ENCODE data around the gene LAMA5.

LAMA5 gene

DNA sequence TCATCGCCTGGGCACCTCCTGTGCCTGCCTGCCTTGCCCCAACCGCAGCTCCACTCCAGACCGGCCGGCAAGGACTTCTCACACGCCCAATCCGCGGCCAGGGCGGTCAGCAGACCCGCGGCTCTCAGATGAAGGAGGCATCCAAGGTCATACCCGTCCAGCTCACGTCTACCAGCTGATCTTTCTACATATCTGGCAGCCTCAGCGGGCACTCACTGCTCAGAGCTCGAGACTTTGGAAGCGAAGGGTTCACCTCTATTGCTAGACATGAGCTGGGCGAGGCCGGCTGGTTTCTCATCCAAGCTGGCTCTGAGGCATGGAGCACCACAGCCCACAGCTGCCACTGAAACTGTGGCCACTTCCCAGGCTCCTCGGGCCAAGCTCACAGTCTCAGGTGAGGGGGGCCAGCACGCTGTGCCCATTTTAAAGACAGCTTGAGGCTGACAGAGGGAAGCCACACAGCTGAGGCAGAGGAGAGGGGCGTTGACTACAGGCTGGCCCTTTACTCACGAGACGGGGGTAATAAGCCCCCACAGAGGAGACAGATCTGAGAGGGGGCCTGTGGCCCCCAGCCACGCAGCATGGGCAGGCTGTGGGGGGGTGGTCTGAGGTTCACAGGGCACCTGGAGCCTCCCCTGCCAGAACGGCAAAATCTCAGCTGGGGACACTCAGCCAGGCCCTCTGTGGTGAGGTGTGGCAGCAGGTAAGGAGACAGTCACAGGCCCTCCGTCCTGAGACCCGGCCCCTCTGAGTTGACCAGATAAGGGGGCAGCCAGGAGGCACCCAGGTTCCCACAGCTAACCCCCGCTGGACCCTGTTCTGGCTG, 2.0 kb downstream of the LAMA5 start:
- in situ Hi-C loops (cut with MboI; ENCODE audit: low pct_unique_long_range_greater_than_20kb, low sequenced_read_pairs), result no loop called here
- DNase-seq, result no peak

DNA sequence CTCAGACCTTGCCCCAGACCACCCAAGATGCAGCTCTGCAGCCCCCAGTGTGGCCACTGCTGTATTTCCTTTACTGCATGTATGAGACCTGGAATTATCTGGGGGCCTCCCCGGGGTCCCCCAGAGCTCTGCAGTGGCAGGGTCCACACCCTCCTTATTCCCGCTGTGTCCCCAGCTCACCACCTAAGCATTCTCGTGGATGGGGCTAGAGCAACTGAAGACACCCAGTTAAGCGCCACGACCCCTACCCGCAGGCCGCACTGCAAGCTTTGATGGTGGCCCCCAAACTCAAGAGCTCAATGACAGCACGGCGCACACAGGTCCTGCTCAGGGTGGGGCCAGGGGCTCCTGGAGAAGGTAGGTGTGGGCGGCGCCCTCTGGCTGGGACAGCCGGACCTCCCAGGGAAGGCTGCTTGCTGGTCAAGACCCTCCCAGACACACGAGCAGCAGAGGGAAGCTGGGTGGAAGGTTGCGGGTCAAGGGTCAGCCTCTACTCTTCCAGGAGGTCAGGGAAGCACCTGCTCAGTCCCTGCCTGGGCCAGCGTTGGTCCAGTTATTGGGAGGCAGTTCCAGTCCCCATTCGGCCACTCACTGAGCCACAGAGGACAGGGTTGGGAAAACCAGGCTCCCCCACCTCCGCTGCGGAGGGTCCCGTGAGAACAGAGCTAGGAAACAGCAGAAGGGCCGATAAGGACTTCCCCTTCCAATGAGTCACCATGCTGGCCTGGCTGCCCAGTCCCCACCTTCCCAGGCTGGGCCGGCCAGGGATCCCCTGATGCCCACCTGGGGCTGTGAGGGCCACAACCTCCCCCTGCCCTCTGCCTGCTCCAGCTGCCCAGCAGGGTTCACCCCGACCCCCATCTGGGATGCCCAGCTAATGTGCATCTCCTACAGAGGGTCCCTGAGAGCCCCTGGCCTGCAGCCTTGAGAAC, 2.9 kb downstream of the LAMA5 start:
- in situ Hi-C loops (cut with MboI; ENCODE audit: low pct_unique_long_range_greater_than_20kb, low sequenced_read_pairs), result no loop called here

DNA sequence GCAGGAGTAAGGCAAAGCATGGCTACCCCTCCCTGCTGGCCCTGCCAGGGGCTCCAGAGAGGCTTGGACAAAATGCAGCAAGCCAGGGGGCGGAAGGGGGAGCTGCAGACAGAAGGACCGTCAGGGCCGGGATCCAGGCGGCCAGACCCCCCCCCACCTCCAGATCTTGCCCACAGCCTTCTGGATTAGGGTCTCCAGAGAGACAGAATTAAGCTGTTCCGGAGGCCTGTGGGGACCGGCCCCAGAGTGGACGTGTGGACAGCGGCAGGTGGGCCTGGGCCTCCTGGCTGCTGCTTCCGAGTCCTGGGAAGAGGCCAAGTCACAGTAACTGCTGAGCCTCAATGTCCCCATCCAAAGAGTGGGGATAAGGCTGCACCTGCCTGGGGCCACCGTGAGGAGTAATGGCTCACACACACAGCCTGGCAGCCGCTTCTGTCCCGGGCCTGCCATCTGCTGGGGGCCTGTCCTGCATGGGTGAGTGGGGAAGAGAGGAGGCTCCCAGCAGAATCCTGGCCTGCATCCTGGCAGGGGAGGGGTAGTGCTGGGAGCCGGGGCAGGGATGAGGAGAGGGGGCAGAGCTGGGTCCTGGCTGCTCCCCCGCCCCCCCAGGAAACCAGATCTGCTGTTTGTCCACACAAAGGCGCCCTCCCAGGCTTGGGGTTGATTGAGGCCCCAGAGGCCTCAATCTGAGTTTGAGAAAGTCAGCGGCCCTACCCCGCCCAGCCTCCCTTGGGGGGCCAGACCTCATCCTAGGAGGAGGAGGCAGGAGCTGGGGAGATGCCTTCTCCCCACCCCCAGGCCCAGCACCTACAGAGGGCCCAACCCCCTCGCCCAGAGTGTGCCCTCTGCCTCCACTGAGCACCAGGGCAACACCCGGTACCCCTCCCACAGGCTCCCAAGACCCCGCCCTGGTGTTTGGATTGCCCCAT, 3.9 kb downstream of the LAMA5 start:
- no peak for DNase-seq
- in situ Hi-C loops (cut with MboI; ENCODE audit: low pct_unique_long_range_greater_than_20kb, low sequenced_read_pairs), result no loop called here

More for the DNA sequence above, 2.9 kb downstream of the LAMA5 start:
- DNase-seq, result no peak

DNA sequence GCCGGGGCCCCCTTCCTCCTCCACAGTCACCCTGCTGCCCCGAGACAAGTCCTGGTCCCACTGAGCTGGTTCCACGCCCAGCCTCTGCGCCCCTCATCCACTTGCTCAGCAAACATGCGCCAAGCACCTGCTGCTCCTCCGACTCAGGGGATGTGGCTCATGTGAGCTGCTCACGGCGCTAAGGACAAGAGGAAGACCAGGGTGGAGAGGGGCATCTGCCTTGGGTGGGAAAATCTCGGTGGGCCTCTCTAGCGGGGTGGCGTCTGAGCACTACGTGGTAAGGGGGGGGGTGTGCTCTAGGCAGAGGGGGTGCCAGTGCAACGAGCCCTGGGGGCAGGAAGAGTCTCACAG, 4.5 kb downstream of the LAMA5 start:
- no peak for DNase-seq
- in situ Hi-C loops (cut with MboI; ENCODE audit: low pct_unique_long_range_greater_than_20kb, low sequenced_read_pairs), result no loop called here

DNA sequence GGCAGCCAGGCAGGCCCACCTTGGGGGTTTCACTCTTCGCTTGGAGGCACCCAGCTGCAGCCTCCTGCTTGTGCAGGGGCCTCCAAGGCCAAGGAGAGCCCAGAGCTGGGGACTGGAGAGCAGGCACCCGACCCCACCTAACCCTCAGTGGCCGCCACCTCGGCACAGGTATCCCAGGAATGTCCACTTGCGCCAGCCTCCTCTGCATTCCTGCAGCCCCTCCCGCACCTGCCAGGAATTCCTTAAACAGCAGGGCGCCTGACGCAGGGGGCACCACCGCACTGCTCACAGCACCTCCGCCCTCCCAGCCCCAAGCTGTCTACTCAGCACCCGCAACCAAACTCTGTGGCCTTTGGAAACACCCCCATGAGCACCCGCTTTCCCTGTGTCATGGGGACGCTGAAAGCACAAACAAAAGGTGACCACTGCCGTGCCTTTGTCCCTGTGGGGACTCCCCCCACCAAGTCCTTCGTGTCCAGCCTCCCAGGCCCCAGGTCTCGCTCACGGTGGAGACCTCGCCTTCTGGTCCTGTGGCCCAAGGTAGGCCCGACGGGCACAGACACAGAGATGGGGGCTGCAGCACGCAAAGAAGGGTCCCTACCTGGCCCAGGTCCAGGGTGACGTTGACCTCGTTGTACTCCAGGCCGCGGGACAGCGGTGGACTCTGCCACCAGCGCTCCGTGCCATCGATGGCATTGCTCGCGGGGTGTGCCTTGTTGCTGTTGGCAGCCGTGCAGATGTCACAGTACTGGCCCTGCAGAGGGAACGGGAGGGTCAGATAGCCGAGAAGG, 5.1 kb downstream of the LAMA5 start:
- in situ Hi-C loops (cut with MboI; ENCODE audit: low pct_unique_long_range_greater_than_20kb, low sequenced_read_pairs), result no loop called here
- no peak for DNase-seq

DNA sequence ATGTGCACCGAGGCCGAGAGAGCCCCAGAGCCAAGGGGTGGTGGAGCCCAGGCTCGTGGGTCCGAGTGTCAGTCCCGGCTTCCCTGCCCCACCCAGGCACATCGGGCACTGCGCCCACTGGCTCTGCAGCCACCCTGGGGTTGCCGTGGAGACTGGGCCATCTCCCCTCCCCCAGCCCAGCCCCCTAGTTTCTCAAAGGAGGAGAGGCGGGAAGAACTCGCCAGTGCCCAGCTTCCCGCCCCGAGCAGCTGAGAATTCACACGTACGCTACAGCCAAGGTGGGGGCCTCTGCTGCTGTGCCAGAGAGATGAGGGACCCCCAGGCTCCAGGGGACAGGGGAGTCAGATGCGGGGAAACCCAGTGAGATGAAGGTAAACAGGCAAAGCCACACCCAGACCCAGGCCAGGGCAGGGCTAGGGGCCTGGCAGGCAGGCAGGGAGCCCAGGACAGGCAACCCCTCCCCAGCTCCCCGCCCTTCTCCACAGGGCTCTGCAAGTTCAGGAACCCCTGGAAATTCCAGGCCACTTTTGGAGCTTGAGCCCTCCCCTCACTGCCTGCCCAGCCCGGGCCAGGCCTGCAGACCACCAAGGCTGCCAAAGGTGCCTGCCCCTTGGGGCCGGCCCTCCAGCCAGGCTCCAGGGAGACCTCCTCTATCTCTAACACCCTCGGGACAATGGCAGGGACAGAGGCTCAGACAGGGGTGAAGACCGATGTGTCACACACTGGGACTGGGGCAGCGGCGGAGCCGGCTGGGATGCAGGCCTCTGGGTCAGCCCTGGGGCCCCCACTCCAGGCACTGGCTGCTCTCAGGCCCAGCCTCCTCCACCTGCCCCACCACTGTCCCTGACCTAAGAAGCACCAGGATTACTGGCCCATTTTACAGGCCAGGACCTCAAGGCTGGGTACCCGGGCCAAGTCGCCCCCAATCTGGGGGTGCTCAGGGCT, 6.0 kb downstream of the LAMA5 start:
- in situ Hi-C loops (cut with MboI; ENCODE audit: low pct_unique_long_range_greater_than_20kb, low sequenced_read_pairs), result no loop called here
- no peak for DNase-seq

DNA sequence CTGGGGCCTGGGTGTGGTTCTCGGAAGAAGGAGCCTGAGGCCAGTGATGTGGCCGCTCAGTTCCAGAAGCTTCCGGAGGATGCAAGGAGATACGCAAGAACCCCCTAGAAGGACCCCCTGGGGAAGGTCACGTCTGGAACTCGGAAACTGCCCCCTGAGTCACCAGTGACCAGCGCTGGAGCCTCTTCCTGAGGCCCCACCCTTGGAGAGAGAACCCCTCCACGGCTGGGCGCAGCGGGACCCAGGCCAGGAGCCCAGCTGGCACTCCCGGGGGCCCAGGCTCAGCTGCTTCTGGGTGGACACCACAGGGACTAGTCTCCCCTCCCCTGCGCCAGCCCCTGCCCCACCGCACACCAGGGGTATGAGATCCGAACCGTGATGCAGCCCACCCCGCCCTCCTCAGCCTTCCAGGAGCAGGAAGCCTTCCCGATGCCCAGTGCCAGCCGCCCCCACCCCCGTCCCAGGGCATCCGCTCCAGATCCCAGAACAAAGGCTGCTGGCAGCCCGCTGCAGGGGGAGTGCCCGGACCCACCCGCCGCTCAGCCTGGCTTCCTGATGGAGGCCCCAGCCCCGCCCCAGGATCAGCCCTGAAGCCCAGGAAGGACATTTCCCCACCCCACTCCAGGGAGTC, 7.5 kb downstream of the LAMA5 start:
- DNase-seq, result no peak
- in situ Hi-C loops (cut with MboI; ENCODE audit: low pct_unique_long_range_greater_than_20kb, low sequenced_read_pairs), result no loop called here

DNA sequence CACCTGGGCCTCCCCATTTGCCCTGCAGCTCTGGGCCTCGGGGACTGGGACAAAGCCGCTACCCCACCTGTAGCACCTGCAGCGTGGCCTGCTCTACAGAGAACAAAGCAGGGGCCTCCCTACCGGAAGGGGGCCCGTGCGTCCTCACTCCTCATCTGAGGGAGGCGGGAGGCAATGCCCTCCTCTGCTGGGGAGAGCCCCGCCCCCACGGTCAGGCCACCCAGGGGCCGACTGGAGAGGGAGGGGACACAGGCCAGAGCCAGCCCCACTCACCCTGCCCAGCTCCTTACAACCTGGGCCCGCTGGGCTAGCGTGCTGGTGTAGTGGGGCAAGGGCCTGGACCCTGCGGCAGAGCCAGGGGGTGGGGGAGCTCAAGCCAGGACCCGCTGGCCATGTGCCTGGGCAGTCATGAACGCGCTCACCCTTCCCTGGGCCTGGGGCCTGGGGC, 8.0 kb downstream of the LAMA5 start:
- in situ Hi-C loops (cut with MboI; ENCODE audit: low pct_unique_long_range_greater_than_20kb, low sequenced_read_pairs), result no loop called here
- DNase-seq, result no peak

DNA sequence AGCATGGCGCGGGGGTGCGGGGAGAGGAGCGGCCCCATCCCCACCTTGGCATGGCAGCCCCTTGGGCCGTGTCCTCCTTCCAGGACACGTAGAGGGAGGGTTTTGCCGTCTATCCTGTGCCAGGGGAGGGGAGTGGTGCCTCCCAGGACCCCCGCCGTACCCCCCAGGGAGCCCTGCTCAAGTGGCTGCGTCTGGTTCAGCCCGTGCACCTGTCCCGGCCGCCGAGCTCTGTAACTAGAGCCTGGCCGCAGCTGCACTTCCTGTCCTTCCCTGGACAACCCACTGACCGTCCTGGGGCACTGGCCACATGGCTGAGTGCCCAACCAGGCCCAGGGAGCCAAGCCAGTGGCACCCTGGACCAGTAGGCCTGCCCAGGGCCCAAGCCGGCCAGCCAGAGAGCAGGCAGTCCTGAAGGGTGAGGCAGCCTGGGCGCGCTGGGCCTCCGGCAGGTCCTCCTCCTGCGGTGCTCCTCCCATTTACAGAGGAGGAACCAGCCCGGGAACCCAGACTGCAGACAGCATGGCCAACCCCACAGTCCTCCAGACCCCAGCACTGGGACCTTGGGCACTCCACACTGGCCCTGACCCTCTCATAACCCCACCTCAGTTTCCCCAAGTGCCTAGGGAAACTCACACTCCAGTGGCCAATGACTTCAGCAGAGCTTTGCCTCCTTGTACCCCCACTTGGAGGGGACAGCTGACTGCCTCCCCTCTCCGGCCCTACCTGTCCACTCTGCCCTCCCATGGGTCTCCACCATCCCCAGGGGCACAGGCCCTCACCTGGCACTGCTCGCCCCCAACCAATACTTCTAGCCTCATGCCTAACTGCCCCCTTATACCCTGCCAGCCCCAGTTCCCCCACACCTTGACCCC, 8.7 kb downstream of the LAMA5 start:
- DNase-seq, result no peak
- in situ Hi-C loops (cut with MboI; ENCODE audit: low pct_unique_long_range_greater_than_20kb, low sequenced_read_pairs), result no loop called here

DNA sequence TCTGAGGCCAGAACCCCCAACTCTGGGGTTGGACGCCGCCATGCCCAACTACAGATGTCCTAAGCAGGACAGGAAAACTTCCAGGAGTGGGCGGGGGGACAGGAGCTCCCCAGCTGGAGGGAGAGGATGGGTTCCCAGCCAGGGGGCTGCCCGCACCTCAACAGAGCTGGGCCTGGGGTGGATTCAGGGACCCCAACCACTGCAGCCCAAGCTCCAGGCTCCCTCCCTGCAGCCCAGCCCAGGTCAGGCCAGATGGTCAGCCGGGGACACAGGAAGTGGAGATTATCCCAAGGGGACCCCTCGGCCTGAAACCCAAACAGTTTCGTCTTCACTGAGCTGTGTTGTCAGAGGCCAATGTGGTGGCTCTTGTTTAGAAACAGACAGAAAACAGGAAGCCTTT, 9.4 kb downstream of the LAMA5 start:
- no peak for DNase-seq
- in situ Hi-C loops (cut with MboI; ENCODE audit: low pct_unique_long_range_greater_than_20kb, low sequenced_read_pairs), result no loop called here

DNA sequence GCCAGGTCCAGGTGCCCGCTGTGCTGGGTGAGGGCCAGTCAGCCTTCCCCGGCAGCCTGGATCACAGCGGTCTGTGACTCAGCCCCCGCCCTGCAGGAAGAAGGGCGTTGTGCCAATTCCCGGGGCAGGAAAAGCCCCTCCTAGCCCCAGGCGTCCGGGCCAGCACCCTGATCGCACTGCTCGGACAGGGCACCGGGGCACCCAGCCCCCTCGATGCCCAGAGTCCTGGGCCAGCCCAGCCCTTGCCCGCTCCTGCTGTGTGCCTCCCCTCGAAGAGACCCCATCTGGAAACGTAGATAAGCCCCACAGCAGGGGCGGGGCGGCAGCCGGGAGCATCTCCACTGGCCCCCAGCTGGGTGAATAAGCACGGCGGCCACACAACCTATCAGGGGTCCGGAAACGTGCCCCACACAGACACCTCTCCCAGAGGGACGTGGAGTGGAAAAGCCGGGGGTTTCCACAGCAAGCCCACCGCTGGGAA, 9.9 kb downstream of the LAMA5 start:
- DNase-seq, result no peak
- in situ Hi-C loops (cut with MboI; ENCODE audit: low pct_unique_long_range_greater_than_20kb, low sequenced_read_pairs), result no loop called here

DNA sequence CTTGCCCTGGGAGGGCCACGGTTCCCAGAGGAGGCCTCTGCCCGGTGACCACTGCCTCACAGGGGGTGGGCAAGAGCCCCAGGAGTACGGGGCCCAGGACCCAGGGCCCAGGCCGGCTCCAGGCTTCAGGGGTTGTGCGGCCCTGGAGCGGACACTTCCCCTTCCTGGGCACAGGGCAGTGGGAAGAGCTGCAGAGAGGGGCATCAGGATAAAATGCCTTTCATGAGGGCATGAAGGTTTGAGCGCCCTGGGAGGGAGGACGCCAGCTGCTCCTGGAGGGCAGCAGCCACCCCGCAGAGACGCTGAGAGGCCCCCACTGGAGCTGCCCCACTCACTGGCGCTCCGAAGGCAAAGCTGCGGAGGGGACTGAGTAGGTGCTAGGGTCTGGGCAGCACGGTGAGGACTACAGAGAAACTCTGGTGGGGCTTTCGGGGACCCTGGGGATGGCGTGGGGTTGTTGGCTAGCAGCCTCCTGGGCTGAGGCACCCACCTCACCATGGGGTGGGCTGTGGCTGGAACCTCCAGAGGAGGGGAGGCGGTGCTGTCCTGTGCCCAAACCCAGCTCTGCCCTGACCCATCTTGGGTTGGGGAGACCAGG, 10.4 kb downstream of the LAMA5 start:
- no peak for DNase-seq
- in situ Hi-C loops (cut with MboI; ENCODE audit: low pct_unique_long_range_greater_than_20kb, low sequenced_read_pairs), result no loop called here

DNA sequence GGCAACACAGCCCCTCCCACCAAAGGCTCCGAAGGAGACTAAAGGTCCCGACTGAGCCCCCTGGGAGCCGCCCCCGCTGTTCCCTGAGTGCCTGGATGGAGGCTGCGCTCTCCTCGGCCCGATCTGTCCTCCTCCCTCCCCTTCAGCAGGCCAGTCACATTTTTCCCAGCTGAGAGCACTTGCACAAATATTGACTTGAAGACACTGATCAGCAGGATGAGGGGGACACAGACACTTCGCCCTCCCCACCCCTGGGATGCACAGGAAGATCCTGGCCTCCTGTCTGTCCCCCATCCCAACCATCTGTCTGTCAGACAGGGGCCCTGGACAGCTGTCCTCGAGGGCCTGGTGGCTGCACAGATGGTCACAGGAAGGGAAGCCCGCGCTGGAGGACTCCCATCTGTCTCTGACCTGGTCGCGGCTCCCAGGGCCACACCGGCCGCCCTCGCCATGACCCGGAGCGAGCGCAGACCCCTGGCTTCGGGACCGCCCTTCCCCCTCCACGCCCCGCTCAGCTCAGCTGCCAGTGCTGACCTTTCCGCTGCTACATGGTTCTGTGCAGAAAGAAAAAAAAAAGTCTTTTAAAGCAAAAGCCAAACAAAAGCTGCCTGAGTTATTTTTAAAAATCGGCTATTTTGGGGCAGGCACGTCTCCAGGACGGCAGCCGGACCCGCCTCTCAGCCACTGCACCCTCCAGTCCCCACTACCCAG, 11.1 kb downstream of the LAMA5 start:
- no peak for DNase-seq
- in situ Hi-C loops (cut with MboI; ENCODE audit: low pct_unique_long_range_greater_than_20kb, low sequenced_read_pairs), result no loop called here

DNA sequence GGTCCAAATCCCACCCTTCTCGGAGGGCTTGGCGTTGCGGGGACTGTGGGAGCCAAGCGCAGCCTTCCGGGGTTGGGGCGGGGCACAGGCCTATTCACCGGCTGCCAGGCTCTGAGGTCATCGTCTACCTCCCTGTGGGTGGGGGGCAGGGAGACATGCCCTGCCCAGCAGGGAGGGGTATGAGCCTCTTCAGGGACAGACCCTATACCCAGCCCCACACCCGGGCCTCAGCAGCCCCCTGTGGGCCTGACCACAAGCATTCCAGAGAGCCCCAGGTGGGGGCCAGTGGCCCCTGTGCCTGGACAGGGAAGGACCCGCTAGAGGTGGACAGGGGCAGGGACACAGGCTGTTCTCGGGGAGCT, 11.6 kb downstream of the LAMA5 start:
- in situ Hi-C loops (cut with MboI; ENCODE audit: low pct_unique_long_range_greater_than_20kb, low sequenced_read_pairs), result no loop called here
- no peak for DNase-seq

DNA sequence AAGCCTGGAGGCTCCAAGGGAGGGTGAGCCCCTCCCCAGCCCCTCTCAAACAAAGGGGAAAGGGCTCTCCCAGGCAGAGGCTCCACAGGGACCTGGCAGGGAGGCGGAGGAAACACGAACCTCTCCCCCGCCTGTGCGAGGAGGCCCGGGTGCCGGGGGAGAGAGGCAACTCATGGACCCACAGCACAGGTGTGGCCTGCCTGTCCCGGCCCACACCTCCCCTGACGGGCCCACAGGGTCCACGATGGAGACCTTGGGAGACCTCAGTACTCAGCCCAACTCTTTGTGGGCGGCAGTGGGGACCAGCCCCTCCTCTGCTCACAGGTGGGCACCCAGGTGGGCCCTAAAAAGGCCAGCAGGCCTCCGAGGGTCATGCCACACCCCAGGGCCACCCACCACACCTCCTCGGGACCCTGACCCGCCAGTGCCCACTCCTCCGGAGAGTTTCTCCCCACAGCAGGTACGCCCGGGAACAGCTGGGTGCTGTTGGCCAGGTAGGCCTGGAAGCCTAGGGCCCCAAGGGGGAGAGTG, 12.2 kb downstream of the LAMA5 start:
- no peak for DNase-seq
- in situ Hi-C loops (cut with MboI; ENCODE audit: low pct_unique_long_range_greater_than_20kb, low sequenced_read_pairs), result no loop called here
